GM10266 (cell line): ENCODE measurements around the gene LRIG1.

Experiments
- DNase-seq: peaks from one replicate; pipeline ENCODE4 v3.0.0; 2012; ENCODE audit errors: extremely low spot score
- TF ChIP-seq, protein P1 (sequence below): IDR thresholded peaks from 2 replicates; pipeline ENCODE4 v1.5.1; 2012; ENCODE audit warnings: mild to moderate bottlenecking, low read depth; ENCODE audit not compliant: control insufficient read depth, insufficient read depth; ENCODE audit errors: missing control alignments

Gene LRIG1

DNA sequence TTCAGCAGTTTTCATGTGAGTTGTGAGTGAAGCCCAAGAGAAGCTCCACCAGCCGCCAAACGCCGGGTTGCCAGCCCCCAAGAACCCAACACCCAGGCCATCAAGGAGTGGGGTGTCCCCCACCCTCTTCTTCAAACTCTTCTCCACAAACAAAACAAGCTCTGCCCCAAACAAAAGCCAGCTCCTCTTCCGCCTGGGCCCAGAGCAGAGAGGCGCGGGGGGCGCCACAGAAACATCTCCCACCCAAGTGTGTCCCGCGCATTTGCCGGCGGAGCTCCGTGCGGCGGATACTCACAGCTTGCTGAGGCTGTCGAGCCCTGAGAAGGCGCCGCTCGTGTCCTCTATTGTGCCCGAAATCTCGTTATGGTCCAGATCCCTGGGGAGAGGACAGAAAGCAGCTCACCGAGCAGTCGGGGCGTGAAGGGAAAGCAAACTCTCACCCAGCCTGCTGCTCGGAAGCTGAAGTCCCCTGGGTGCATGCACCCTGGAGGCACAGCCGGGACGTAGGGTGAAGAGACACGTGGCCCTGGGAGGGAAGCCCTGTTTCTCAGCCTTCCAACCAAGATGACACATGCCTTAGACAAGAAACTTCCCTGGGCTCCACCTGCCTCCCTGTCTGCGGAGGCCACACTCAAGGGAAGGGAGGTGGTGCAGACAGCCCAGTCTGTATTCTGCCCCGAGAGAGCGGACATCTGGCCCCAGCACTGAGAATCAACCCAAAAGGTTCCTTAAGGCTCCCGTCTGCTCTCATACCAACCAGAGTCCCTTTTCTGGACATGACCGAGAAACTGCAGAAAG lies 95.7 kb downstream of the LRIG1 start:
- TF ChIP-seq, protein P1, sequence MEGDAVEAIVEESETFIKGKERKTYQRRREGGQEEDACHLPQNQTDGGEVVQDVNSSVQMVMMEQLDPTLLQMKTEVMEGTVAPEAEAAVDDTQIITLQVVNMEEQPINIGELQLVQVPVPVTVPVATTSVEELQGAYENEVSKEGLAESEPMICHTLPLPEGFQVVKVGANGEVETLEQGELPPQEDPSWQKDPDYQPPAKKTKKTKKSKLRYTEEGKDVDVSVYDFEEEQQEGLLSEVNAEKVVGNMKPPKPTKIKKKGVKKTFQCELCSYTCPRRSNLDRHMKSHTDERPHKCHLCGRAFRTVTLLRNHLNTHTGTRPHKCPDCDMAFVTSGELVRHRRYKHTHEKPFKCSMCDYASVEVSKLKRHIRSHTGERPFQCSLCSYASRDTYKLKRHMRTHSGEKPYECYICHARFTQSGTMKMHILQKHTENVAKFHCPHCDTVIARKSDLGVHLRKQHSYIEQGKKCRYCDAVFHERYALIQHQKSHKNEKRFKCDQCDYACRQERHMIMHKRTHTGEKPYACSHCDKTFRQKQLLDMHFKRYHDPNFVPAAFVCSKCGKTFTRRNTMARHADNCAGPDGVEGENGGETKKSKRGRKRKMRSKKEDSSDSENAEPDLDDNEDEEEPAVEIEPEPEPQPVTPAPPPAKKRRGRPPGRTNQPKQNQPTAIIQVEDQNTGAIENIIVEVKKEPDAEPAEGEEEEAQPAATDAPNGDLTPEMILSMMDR = no peak

DNA sequence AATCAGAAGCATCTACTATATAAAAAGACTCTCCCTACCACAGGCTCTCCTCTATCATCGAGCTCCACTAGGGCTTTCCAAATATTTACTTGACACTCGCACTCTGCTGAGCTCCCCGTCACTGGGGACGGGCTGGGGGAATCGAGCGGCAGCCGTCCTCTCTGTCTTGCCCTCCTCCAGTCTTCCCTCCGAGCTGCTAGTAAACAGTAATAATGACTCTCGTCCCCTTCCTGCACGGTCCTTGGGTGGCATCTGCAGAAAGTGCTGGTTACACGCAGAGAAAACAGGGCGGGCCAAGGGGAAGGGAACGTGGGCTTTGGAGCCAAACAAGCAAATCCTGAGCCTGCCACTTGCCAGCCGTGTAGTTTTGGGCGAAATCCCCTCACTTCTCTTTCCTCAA lies 96.6 kb downstream of the LRIG1 start:
- no peak for DNase-seq
- TF ChIP-seq, protein P1 = no peak

More for the DNA sequence above, 95.7 kb downstream of the LRIG1 start:
- no peak for DNase-seq

DNA sequence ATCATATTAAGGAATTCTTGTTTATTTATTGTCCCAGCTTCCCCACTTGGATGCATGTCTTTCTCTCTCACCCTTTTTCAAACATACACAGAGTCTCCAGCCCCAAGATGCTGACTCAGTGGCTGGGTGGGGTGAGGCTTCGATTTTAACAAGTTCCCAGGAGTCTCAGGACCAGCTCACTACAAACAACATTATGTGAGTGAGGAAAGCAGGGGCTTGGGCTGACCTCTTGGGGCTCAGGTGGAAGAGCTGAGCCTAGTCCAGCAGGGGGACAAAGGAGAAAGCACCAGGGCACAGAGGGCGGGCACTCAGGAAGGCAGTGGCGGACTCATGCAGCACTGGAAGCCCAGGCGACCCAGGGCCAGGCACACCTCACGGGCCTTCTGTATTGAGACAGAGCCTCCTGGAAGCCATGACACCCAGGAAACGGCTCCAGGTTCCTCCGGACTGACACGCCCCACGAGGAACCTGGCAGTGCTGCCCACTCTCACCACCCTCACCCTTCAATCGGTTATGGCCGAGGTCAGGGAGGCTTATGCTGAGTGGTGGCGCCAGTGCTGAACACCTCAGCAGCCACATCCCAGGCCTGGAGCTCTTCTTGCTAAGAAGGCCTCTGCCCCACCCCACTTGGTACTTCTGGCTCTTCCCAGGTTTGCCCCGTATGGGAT lies 97.4 kb downstream of the LRIG1 start:
- DNase-seq = no peak
- TF ChIP-seq, protein P1 = no peak

DNA sequence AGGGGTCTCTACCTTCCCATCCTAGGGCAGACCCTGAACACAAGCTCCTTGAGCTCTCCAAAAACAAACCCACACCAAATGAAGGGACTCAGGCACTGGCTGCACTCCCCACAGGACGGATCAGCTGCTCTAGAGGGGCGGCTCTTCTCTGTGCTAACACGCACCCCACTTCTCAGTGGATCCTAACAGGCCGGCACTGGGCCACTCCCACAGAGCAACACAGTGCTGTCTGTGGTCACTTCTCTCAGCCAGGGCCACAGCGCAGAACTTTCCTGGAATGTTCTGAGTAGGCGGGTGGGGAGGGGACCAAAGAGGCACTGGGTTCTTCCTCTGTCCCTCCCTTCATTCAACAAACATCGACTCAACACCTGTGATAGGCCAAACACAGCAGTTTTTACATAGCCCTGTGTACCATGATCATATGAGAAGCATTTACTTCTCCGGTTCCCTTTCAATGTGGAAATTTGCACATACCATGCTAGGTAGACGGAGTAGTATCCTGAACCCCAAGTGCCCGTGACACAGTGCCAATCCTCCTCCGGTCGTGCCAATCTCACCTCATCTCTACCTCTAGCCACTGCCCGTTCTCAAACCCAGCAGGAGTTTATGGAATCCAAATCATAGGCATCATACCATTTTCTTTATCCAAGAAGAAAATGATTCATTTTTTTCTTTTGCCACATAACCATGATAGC lies 98.1 kb downstream of the LRIG1 start:
- no peak for DNase-seq
- TF ChIP-seq, protein P1 = no peak

DNA sequence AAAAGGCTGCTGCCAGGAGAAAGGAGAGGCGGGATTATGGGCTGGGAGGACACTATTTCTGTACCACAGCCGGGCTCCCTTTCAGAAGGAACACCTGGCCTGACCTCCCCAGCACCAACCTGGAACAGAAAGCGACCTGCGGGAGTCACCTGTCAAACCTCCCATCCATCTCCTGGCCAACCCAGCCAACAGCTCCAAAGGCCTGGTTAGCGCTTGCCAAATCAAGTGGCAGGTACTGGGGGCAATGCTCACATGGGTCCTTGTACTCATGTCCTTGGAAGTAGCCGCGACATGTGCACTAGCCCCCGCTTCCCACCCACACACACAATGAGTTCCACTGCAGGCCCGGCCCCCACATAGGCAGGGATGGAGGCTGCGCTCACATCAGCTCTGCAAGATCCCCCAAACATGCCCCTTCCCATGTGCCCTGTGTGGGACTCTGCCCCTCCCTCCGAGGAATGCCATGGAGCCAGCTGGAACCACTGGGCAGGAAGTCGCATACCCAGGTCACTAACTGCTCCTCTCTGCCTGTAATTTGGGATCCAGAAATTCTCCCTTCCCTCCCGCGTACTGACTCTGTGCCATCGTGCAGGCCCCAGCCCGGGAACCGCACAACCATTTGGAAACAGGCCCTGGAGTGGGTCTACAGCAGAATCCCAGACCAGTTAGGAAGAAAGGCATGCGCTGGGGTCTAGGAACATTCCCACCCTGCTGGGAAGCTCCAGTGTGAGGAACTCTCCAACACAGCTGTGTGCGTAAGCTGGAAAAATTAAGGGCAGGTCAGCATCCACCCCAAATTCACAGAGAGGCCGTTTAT lies 98.9 kb downstream of the LRIG1 start:
- TF ChIP-seq, protein P1 = no peak
- no peak for DNase-seq

DNA sequence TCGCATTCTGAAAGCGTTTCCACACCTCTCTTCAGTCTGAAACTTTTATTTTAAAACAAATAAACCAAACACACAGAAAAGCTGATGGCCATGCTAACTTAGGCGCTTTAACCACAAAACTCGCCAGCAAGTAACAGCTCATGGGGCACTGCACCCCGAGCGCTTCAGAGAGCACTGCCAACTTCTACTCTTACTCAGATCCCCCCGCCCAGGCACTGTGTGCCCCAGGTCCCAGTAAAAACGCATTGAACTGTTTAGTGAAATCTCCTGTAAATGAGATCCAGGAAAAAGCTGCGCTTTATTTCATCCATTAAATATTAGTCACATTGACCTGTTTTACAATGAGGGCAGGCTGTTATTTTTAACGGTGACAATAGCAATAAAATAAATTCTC lies 99.7 kb downstream of the LRIG1 start:
- no peak for DNase-seq
- TF ChIP-seq, protein P1 = no peak
